HG03439 (cell line): ENCODE measurements around the gene ANTXRL.
"Not testable (repeated sequence)": the region's sequence is repeated elsewhere in the genome, so short reads cannot be mapped to it uniquely, and the experiment has no call there.

Experiments used
- ATAC-seq: cut with Tn5 transposase; IDR thresholded peaks from one replicate; pipeline ENCODE4 v1.9.1; 2021; ENCODE audit warnings: mild to moderate bottlenecking, moderate library complexity; ENCODE audit not compliant: unreplicated experiment

ANTXRL gene

DNA sequence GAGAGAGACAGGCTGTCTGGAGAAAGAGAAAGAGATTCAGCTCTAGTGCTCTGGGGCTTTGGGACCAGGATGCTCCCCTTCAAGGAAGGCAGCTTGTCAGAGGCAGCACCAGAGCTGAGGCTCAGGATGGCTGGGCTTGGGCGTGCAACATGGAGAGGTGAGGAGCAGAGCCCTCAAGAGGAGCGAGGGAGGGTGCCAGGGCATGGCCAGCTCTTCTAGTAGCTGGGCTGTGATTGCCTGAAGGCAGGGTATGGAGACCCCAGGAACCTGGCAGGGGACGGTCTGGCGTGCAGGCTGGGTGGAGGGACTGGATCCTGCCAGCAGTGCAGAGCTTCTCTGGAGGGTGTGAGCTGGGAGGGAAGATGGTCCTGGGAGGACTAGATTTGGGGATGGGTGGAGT is 40.2 kb downstream of the ANTXRL start:
- ATAC-seq = no peak

DNA sequence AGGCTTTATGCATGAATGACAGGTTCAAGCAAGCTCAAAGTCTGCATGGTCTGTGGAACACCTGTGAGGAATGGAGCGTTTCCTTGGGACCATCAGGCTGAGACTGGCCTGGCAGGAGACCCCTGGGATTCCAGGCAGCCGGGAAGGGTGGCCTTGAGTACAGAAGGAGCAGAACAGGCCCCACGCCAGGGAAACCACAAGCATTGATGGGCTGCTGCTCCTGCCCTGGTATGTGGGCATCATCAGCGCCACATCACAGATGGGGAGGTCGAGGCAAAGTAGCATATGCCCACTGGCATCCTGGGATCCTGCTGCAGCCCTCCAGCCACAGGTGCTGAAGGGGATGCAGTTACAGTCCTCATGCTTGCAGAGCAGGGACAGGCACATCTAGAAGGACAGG is 40.9 kb downstream of the ANTXRL start:
- no peak for ATAC-seq

GRCh38 chr10:46328853-46329689 is 42.3 kb downstream of the ANTXRL start:
- ATAC-seq = no peak

DNA sequence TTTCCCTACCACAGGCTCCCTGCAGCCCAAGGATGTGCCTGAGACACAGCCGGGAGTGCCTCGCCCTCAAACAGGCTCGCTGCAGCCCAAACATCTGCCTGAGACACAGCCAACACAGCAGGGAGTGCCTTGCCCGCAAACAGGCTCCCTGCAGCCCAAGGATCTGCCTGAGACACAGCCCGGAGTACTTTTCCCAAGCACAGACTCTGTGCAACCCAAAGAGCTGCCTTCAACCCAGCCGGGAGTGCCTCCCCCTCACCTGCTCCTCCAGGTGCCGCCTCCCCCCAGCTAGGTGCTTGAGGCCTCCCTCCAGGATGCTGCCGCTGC is 42.9 kb downstream of the ANTXRL start:
- no peak for ATAC-seq

DNA sequence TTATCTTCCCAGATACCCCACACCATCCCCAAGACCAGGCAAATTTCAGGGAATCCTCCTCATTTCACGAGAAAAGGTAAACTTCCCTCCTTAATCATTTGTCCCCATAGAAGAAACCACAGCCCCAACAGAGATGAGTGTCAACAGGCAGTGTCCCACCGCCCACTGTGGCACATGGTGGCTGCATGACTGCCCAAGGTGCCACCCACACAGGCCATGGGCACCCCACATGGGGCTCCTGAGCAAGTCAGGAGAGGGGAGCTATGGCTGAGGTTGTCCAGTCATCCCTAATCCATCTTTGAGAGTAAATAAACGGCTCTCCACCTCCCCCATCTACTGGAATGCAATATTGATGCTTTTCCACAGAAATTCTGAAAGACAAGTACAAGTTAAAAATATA is 44.1 kb downstream of the ANTXRL start:
- ATAC-seq = no peak

DNA sequence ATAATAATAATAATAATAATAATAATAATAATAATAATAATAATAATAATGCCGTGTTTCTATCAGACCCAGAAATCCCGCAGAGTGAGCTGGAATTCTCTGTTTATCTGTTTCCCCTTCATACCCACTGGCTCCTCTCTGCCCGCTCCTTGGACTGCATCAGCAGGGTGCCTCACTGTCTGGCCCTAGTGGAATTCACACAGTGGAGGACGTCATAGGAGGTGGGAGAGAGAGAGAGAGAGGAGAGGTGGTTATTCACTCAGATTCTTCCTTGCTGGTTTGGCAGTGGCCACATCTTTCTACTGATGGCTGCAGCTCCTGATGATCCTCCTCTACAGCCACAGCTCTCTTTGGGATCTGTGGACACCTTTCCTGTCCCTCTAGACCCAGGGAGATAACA is 78.7 kb downstream of the ANTXRL start:
- not testable (repeated sequence) for ATAC-seq

DNA sequence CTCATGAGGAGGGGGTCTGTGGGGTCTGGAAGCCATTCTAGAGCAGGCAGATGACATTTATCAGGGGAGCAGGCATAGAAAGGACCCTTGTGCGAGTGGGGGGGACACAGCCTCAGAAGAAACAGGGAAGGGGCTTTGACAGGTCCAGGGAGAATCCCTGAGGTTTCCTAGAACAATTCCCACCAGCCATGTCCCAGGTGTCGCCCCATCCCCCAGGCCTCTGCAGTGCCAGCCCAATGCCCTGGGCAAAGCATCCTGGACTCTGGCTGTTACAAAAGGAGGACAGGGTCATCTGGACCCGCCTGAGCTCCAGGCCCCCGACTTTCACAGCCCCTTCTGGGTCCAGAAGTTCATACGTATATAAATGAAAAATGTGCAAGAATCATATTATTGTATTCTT is 80.4 kb downstream of the ANTXRL start:
- not testable (repeated sequence) for ATAC-seq

DNA sequence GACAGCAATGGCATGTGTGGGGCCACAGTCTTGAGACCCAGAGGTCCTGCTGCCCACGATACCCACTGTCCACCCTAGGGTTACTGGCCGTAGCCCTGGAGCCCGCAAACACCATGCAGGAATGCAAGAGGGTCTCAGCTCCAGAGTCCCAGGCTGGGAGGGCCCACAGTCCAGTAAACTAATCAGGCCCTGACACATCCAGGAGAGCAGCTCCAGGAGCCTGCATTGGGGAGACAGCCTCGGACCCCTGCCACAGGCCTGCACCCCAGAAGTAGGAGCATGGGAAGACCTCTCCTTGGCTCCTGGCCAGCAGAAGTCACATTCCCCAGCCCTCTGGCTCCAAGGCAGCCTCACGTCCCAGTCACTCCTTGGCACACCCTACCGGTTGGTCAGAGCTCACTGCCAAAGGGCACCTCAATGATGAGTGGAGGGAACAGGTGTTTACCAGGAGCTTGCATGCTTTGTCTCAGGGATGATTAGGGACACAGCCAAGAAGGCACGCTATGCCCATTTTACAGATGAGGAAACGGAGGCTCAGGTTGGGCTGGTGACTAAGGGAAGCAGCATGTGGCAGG is 81.0 kb downstream of the ANTXRL start:
- ATAC-seq = not testable (repeated sequence)

GRCh38 chr10:46368956-46369355 is 82.2 kb downstream of the ANTXRL start:
- not testable (repeated sequence) for ATAC-seq

GRCh38 chr10:46374410-46374809 is 87.6 kb downstream of the ANTXRL start:
- ATAC-seq = not testable (repeated sequence)

DNA sequence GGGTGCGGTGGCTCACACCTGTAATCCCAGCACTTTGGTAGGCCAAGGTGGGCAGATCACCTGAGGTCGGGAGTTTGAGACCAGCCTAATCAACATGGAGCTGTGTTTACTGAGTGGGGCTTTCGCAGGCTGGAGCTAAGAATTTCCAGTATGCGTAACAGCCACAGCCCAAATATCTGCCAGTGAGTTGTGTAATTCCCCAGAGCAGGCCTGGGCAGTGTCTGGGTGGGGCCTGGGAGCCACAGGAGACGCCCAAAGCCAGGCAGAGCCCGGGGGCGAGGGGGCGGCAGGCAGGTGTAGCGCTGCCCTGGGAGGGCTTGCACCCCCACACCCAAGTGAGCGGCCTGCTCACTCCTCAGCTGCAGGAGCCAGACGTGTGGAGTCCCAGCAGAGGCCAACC is 88.6 kb downstream of the ANTXRL start, which contains the start of gene ANXA8L1:
TSS of gene ANXA8L1 (plus strand) at position 371 of the 400 bp plus-strand sequence. CDS start 76 bp downstream, outside the sequence.
- ATAC-seq = not testable (repeated sequence)

- ATAC-seq = not testable (repeated sequence)
These were observed 90.2 kb downstream of the ANTXRL start for GRCh38 chr10:46377022-46377421.

DNA sequence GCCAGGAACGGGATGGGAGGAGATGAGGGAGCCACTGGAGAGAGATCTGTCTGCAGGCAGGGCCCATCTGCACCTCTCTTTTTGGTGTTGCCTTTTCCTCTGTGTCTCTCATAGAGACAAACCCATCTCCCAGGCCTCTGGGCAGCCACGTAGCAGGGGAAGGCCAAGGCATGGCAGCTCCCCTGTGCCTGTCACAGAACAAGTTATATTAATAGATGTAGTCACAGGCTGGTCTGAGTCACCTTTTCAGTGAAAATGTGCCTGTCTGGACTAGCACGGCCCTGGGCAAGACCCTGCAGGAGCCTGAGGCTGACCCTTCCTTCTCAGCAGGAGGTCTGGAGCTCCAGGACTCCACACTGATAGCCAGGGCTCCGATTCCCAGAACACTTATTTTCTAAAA is 90.9 kb downstream of the ANTXRL start:
- not testable (repeated sequence) for ATAC-seq

DNA sequence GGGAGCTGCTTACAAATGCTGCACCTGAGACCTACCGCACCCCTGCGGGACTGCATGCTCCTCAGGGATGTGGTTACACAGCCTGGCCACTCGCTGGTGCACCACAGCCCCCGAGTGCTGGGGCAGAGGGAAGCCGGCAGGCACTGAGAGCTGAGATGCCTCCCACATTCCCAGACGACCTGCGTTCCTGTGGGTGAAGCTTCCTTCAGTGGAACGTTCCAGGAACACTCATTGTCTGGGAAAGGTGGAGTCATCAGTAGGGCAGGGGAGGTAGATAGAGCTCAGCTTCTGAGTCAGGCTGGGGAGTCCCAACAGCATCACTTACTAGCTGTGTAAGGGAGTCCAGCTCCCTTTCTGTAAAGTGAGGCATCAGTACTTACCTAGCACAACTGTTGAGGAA is 91.3 kb downstream of the ANTXRL start:
- not testable (repeated sequence) for ATAC-seq

- ATAC-seq = not testable (repeated sequence)
These were observed 92.5 kb downstream of the ANTXRL start for GRCh38 chr10:46379233-46379848.
